BJ (cell line): ENCODE measurements around the gene CRYBG2. TPM values are rescaled to one million over a fixed set of nuclear protein-coding genes. Genes with fewer than 3 reads are reported as not detected.

Source experiments
- CTCF ChIA-PET: fragments of 350-600 bp; formaldehyde crosslinking; extraction: SDS; loops from one replicate; lab custom pipeline; 2021; ENCODE audit warnings: antibody characterized with exemption, inconsistent platforms; lab: Yijun Ruan, JAX
- POLR2A ChIA-PET: fragments of 300-600 bp; sonication (Branson Sonifier 250); formaldehyde crosslinking; extraction: SDS; loops from one replicate; lab custom pipeline; 2021; ENCODE audit warnings: antibody characterized with exemption; lab: Charles Lee
- DNase-seq: peaks from one replicate; pipeline ENCODE4 v3.0.0-alpha.2; 2011; ENCODE audit warnings: low read depth
- H3K27me3 ChIP-seq: 2 replicates; pipeline ENCODE4 v1.6.0; 2011; ENCODE audit warnings: low read length; ENCODE audit not compliant: control insufficient read depth, insufficient read depth
- H3K36me3 ChIP-seq: 2 replicates; pipeline ENCODE4 v1.5.1; 2011; ENCODE audit warnings: low read length; ENCODE audit not compliant: control insufficient read depth, insufficient read depth
- H3K4me3 ChIP-seq: 2 replicates; pipeline ENCODE4 v1.5.1; 2011; ENCODE audit warnings: low read depth, mild to moderate bottlenecking, control low read depth, low read length
- CTCF ChIP-seq: IDR thresholded peaks from 2 replicates; pipeline ENCODE4 v1.5.1; 2011; ENCODE audit warnings: low read depth, mild to moderate bottlenecking, control low read depth, inconsistent platforms, low read length, moderate library complexity; ENCODE audit not compliant: insufficient read depth
- polyA plus RNA-seq: library from polyadenylated mRNA; depleted of rRNA; stranded (reverse); fragments of >200 nt; gene quantifications from 2 replicates; pipeline ENCODE4 v1.2.3, GENCODE V29; 2011; rRNA removed

CRYBG2 gene
- polyA plus RNA-seq, 1 experiment = 0.44 TPM

- H3K4me3 ChIP-seq = no peak overlapping the region
- TF ChIP-seq CTCF = no peak
- CTCF ChIA-PET = interaction anchor here (0.6 to 6.2 kb wide), 8 partner anchors 9 to 108 kb away, joined by 3 to 67 read pairs (median 18); partner anchors contain the start of genes CD52, CEP85 and ZNF593
- no peaks in the 10 kb centered on the region for H3K27me3 ChIP-seq
- no peaks in the 10 kb centered on the region for H3K36me3 ChIP-seq
- no peak for DNase-seq
- POLR2A ChIA-PET = no interaction called here
Observed at GRCh38 chr1:26277261-26277661, 76.7 kb downstream of the CRYBG2 start.

- CTCF ChIA-PET = interaction anchor here (0.6 to 6.2 kb wide), 19 partner anchors 10 to 270 kb away, joined by 3 to 67 read pairs (median 6); partner anchors contain the start of genes CD52, CEP85 and ZNF593
- POLR2A ChIA-PET = no interaction called here
- no peak for DNase-seq
- H3K27me3 ChIP-seq = no peaks in the 10 kb centered on the region
- H3K36me3 ChIP-seq = no peaks in the 10 kb centered on the region
- no peak for TF ChIP-seq CTCF
- no peak overlapping the region for H3K4me3 ChIP-seq
Observed at GRCh38 chr1:26276432-26276838, 77.5 kb downstream of the CRYBG2 start.

GRCh38 chr1:26275580-26276431 is 78.1 kb downstream of the CRYBG2 start:
- peak; percentile 93 for DNase-seq
- Histone ChIP-seq H3K4me3 (no peak overlapping the region), H3K36me3 (no peaks in the 10 kb centered on the region), H3K27me3 (no peaks in the 10 kb centered on the region)
- peak; percentile 81 for TF ChIP-seq CTCF
- POLR2A ChIA-PET = no interaction called here
- CTCF ChIA-PET = interaction anchor here (0.6 to 6.2 kb wide), 32 partner anchors 10 to 269 kb away, joined by 3 to 67 read pairs (median 4); partner anchors contain the start of genes CD52, CEP85, DHDDS and ZNF593

- CTCF ChIA-PET = interaction anchor here (0.6 to 6.2 kb wide), 29 partner anchors 9 to 157 kb away, joined by 3 to 67 read pairs (median 5); partner anchors contain the start of genes CD52, CEP85, DHDDS and ZNF593
- DNase-seq = no peak
- Histone ChIP-seq H3K36me3 (no peaks in the 10 kb centered on the region), H3K27me3 (no peaks in the 10 kb centered on the region), H3K4me3 (no peak overlapping the region)
- no peak for TF ChIP-seq CTCF
- POLR2A ChIA-PET = no interaction called here
Observed at GRCh38 chr1:26274801-26275425, 79.0 kb downstream of the CRYBG2 start.

Other genes with a start within 250 kb of the CRYBG2 start
- 1.4 and 2.9 TPM in 2 replicates for gene PDIK1L, start 242.3 kb downstream of the CRYBG2 start, polyA plus RNA-seq
- not detected in 2 replicates for gene FAM110D, start 195.1 kb downstream of the CRYBG2 start, polyA plus RNA-seq
- not detected in 2 replicates for gene C1orf232, start 185.2 kb downstream of the CRYBG2 start, polyA plus RNA-seq
- 26.3 and 30.2 TPM in 2 replicates for gene ZNF593, start 184.2 kb downstream of the CRYBG2 start, polyA plus RNA-seq
- gene ZNF593OS, start 182.3 kb downstream of the CRYBG2 start, polyA plus RNA-seq = not detected in 2 replicates
- gene CNKSR1, start 176.6 kb downstream of the CRYBG2 start, polyA plus RNA-seq = 0.23 and 0.63 TPM in 2 replicates
- gene CATSPER4, start 163.5 kb downstream of the CRYBG2 start, polyA plus RNA-seq = not detected in 2 replicates
- gene CEP85, start 119.9 kb downstream of the CRYBG2 start, polyA plus RNA-seq = 9.4 and 10.8 TPM in 2 replicates
- gene SH3BGRL3, start 74.0 kb downstream of the CRYBG2 start, polyA plus RNA-seq = 298 and 309 TPM in 2 replicates
- gene UBXN11, start 47.5 kb downstream of the CRYBG2 start, polyA plus RNA-seq = 8.5 and 12.9 TPM in 2 replicates
- not detected in 2 replicates for gene CD52, start 36.2 kb downstream of the CRYBG2 start, polyA plus RNA-seq
- not detected in 2 replicates for gene ZNF683, start 18.6 kb upstream of the CRYBG2 start, polyA plus RNA-seq
- gene LIN28A, start 56.7 kb upstream of the CRYBG2 start, polyA plus RNA-seq = not detected in 2 replicates
- 37.2 and 46.2 TPM in 2 replicates for gene DHDDS, start 78.2 kb upstream of the CRYBG2 start, polyA plus RNA-seq
- gene HMGN2, start 118.3 kb upstream of the CRYBG2 start, polyA plus RNA-seq = 252 and 268 TPM in 2 replicates
- gene RPS6KA1, start 175.6 kb upstream of the CRYBG2 start, polyA plus RNA-seq = 2.5 and 3.2 TPM in 2 replicates